Measurements from ENCODE around the gene COL6A6. TPM values are rescaled to one million over a fixed set of nuclear protein-coding genes. Genes with fewer than 3 reads are reported as not detected.

The COL6A6 gene
- polyA plus RNA-seq, 1 donor (not counting 4 experiments of a cell fraction or from before 2014, with no cell fraction given) = not detected

DNA sequence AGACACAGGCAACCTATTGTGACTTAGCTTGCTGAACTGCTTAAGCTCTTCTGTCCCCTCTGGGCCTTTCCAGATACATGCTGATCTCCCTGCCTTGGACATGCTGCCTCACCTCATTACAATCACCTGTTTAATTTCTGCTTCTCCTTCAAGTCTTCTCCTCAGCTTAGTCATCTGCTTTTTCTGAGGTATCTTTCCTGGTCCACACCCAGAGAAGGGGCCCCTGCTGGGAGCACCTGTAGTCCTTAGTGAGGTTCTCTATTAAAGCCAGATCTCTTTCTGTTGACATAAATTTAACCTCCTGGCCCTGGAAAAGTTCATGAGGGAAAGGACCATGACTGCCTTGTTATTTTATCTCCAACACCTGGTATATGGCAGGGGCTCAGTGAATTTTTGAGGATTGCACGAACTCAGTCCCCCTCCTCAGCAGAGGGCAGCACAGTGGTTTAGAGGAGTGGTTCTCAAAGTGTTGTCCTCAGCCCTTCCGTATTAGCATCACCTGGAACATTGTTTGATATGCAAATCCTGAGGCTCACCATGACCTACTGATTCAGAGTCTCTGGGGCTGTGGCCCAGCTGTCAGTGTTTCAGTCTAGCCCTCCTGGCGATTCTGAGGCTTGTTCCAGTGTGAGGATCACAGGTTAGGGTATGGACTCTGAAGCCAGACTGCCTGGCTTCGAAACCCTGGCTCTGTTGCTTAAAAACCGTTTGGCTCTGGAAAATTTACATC, 12.7 kb downstream of the COL6A6 start:
- no peaks in the 10 kb centered on the region for H3K4me1 ChIP-seq (ENCODE audit: control insufficient read depth, extremely low read depth, insufficient read depth, low read length)
- H3K4me3 ChIP-seq (ENCODE audit: control insufficient read depth in 2 of 3, extremely low read depth in 1 of 3, insufficient read depth in 2 of 3, low read depth in 1 of 3, low read length in 3 of 3) = no peak overlapping the region
- FAIRE-seq (no peak), DNase-seq (ENCODE audit: low read depth, low spot score) (no peak)
- TF ChIP-seq, protein P1, sequence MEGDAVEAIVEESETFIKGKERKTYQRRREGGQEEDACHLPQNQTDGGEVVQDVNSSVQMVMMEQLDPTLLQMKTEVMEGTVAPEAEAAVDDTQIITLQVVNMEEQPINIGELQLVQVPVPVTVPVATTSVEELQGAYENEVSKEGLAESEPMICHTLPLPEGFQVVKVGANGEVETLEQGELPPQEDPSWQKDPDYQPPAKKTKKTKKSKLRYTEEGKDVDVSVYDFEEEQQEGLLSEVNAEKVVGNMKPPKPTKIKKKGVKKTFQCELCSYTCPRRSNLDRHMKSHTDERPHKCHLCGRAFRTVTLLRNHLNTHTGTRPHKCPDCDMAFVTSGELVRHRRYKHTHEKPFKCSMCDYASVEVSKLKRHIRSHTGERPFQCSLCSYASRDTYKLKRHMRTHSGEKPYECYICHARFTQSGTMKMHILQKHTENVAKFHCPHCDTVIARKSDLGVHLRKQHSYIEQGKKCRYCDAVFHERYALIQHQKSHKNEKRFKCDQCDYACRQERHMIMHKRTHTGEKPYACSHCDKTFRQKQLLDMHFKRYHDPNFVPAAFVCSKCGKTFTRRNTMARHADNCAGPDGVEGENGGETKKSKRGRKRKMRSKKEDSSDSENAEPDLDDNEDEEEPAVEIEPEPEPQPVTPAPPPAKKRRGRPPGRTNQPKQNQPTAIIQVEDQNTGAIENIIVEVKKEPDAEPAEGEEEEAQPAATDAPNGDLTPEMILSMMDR (optimal IDR thresholded peaks at IDR 0.05 in 1 of 3, IDR thresholded peaks at IDR 0.05 in 1 of 3, conservative IDR thresholded peaks at IDR 0.05 in 1 of 3; ENCODE audit: extremely low read depth in 1 of 3, insufficient read depth in 2 of 3, low read length in 3 of 3) = no peak
- no peak for TF ChIP-seq EZH2 (IDR thresholded peaks at IDR 0.05; ENCODE audit: low read length)
- H3K27ac ChIP-seq (ENCODE audit: control insufficient read depth, insufficient read depth, low read length) = no peak overlapping the region
- dilution Hi-C loops (cut with MboI; ENCODE audit: extremely low pct_ligation_motif_present, low sequenced_read_pairs) = no loop called here
- no peaks in the 10 kb centered on the region for H3K79me2 ChIP-seq (ENCODE audit: control insufficient read depth, insufficient read depth, low read length)
- no peaks in the 10 kb centered on the region for H3K9me3 ChIP-seq (ENCODE audit: control insufficient read depth, low read depth, low read length)
- H3K9me1 ChIP-seq (ENCODE audit: control insufficient read depth, extremely low read depth, insufficient read depth, low read length) = no peaks in the 10 kb centered on the region
- H2AFZ ChIP-seq (ENCODE audit: control insufficient read depth, low read length) = no peak overlapping the region
- H3K36me3 ChIP-seq (ENCODE audit: control insufficient read depth in 2 of 2, extremely low read depth in 1 of 2, insufficient read depth in 2 of 2, low read length in 2 of 2) = no peaks in the 10 kb centered on the region
- no peak overlapping the region for H3K4me2 ChIP-seq (ENCODE audit: control insufficient read depth, extremely low read depth, insufficient read depth, low read depth, low read length)
- H3K27me3 ChIP-seq (ENCODE audit: control insufficient read depth, extremely low read depth, insufficient read depth, low read length) = peaks cover 4% of the 10 kb centered on the region
- H3K9ac ChIP-seq (ENCODE audit: control insufficient read depth, extremely low read depth, insufficient read depth, low read length) = no peak overlapping the region
- no peaks in the 10 kb centered on the region for H4K20me1 ChIP-seq (ENCODE audit: control insufficient read depth, extremely low read depth, insufficient read depth, low read length)

DNA sequence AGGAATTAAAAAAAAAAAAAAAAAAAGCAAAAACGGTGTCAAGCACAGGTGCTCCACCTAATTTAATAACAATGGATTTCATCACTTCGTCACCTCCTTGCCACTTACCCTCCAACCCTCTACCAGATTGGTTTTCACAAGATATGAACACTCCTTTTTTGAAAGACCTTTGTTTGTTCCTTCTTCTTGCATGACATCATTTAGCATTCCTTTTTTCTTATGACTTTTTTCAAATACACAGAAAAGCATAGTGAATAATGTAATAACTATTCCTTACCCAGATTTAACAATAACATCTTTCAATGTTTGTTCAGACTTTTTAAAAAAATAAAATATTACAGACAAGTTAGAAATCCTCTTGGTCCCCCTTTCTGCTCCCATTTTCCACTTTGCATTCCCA, 16.3 kb downstream of the COL6A6 start:
- Histone ChIP-seq H2AFZ (ENCODE audit: control insufficient read depth, low read length) (no peak overlapping the region), H3K79me2 (ENCODE audit: control insufficient read depth, insufficient read depth, low read length) (no peaks in the 10 kb centered on the region), H3K9ac (ENCODE audit: control insufficient read depth, extremely low read depth, insufficient read depth, low read length) (no peak overlapping the region), H3K4me3 (ENCODE audit: control insufficient read depth in 2 of 3, extremely low read depth in 1 of 3, insufficient read depth in 2 of 3, low read depth in 1 of 3, low read length in 3 of 3) (no peak overlapping the region), H4K20me1 (ENCODE audit: control insufficient read depth, extremely low read depth, insufficient read depth, low read length) (no peaks in the 10 kb centered on the region), H3K4me1 (ENCODE audit: control insufficient read depth, extremely low read depth, insufficient read depth, low read length) (no peaks in the 10 kb centered on the region), H3K4me2 (ENCODE audit: control insufficient read depth, extremely low read depth, insufficient read depth, low read depth, low read length) (no peak overlapping the region), H3K27me3 (ENCODE audit: control insufficient read depth, extremely low read depth, insufficient read depth, low read length) (no peaks in the 10 kb centered on the region), H3K36me3 (ENCODE audit: control insufficient read depth in 2 of 2, extremely low read depth in 1 of 2, insufficient read depth in 2 of 2, low read length in 2 of 2) (no peaks in the 10 kb centered on the region), H3K9me1 (ENCODE audit: control insufficient read depth, extremely low read depth, insufficient read depth, low read length) (no peaks in the 10 kb centered on the region), H3K27ac (ENCODE audit: control insufficient read depth, insufficient read depth, low read length) (no peak overlapping the region), H3K9me3 (ENCODE audit: control insufficient read depth, low read depth, low read length) (no peaks in the 10 kb centered on the region)
- no peak for DNase-seq (ENCODE audit: low read depth, low spot score)
- dilution Hi-C loops (cut with MboI; ENCODE audit: extremely low pct_ligation_motif_present, low sequenced_read_pairs) = no loop called here
- TF ChIP-seq, protein P1 (optimal IDR thresholded peaks at IDR 0.05 in 1 of 3, IDR thresholded peaks at IDR 0.05 in 1 of 3, conservative IDR thresholded peaks at IDR 0.05 in 1 of 3; ENCODE audit: extremely low read depth in 1 of 3, insufficient read depth in 2 of 3, low read length in 3 of 3) = no peak
- TF ChIP-seq EZH2 (IDR thresholded peaks at IDR 0.05; ENCODE audit: low read length) = no peak
- no peak for FAIRE-seq
